ENCODE results near the gene KRTAP4-6. TPM values are rescaled to one million over a fixed set of nuclear protein-coding genes. Genes with fewer than 3 reads are reported as not detected.

KRTAP4-6 gene
- not detected in 5 replicates for total RNA-seq (2022; extraction: Qiagen RNA extraction; ENCODE audit: low read depth)

DNA sequence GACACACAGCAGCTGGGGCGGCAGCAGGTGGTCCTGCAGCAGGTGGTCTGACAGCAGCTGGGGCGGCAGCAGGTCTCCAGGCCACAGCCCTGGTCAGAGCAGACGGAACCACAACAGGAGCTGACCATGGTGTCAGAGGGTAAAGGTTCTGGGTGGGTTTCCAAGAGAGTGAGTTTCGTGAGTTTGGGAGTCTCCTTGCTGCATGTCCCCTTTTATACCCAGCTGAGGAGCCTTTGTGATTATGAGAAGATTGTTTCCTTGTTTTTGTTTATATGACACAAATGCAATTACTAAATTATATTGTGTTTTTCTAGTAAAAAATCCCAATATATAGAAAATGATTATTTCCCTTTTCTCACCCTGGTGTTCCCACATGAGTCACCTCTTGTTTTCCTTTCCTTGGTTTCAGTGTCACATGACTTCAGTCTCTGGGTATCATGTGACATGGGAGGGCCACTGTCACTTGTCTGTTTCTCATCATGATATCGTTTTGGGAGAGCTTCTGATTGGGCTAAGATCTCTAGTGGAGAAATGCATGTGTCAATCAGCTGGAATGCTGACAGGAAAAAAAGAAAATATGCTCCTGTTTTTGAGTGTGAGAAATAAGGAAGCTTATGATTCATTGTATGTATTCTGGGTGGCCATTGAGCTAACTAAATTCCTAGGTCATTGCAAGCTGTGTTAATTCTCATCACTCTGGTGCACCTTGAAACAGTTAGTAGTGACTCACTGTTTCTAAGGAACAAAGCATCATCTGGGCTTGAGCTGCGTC lies at the start of gene KRTAP4-6:
Gene KRTAP4-6 (minus strand): TSS at position 185 of the 772 bp plus-strand sequence. CDS start 57 bp downstream, at position 128.

DNA sequence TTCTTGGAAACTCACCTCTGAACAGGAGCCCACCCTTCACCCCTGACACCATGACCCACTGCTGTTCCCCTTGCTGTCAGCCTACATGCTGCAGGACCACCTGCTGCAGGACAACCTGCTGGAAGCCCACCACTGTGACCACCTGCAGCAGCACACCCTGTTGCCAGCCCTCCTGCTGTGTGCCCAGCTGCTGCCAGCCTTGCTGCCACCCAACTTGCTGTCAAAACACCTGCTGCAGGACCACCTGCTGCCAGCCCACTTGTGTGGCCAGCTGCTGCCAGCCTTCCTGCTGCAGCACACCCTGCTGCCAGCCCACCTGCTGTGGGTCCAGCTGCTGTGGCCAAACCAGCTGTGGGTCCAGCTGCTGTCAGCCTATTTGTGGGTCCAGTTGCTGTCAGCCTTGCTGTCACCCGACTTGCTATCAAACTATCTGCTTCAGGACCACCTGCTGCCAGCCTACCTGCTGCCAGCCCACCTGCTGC lies 49.5 kb upstream of the KRTAP4-6 start, which contains the start of gene KRTAP9-1:
Gene KRTAP9-1 (plus strand): TSS at position 51 of the 482 bp plus-strand sequence. CDS start 0 bp downstream, at position 51.

DNA sequence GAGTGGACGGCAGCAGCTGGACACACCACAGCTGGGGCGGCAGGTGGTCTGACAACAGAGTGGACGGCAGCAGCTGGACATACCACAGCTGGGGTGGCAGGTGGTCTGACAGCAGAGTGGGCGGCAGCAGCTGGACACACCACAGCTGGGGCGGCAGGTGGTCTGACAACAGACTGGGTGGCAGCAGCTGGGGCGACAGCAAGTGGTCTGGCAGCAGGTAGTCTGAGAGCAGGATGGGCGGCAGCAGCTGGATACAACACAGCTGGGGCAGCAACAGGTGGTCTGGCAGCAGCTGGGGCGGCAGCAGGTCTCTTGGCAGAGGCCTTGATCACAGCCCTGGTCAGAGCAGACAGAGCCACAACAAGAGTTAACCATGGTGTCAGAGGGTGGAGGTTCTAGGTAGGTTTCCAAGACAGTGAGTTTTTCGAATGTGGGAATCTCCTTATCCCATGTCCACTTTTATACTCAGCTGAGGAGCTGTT lies 44.2 kb upstream of the KRTAP4-6 start, which contains the start of gene KRTAP4-1:
Gene KRTAP4-1 (minus strand): TSS at position 432 of the 482 bp plus-strand sequence. CDS start 57 bp downstream, at position 375.

DNA sequence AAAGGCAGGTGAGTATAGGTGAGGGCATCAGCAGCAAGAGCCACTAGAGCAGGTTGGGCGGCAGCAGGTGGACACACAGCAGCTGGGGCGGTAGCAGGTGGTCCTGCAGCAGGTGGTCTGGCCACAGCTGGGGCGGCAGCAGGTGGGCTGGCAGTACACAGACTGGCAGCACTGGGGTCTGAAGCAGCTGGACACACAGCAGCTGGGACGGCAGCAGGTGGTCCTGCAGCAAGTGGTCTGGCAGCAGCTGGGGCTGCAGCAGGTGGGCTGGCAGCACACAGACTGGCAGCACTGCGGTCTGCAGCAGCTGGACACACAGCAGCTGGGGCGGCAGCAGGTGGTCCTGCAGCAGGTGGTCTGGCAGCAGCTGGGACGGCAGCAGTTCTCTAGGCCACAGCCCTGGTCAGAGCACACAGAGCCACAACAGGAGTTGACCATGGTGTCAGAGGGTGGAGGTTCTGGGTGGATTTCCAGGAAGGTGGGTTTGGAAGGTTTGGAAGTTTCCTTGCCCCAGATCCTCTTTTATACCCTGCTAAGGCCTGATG lies 37.5 kb upstream of the KRTAP4-6 start, which contains the start of gene KRTAP4-2:
Gene KRTAP4-2 (minus strand): TSS at position 495 of the 545 bp plus-strand sequence. CDS start 57 bp downstream, at position 438.

DNA sequence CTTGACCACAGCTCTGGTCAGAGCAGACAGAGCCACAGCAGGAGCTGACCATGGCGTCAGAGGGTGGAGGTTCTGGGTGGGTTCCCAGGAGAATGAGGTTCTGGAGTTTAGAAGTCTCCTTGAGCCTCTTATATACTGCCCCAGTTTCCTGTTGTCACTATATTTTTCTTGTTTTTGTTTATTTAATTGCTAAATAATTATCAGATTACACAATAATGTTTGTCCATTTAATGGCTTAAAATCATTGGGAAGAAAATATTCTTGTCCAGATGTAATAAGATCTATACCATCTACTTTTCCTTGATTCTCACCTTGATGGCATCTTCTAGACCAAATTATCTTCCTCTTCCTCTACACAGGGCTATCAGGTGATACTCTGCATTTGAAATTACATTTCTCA lies 27.8 kb upstream of the KRTAP4-6 start, which contains the start of gene KRTAP4-3:
Gene KRTAP4-3 (minus strand): TSS at position 101 of the 400 bp plus-strand sequence. CDS start 49 bp downstream, at position 52.

DNA sequence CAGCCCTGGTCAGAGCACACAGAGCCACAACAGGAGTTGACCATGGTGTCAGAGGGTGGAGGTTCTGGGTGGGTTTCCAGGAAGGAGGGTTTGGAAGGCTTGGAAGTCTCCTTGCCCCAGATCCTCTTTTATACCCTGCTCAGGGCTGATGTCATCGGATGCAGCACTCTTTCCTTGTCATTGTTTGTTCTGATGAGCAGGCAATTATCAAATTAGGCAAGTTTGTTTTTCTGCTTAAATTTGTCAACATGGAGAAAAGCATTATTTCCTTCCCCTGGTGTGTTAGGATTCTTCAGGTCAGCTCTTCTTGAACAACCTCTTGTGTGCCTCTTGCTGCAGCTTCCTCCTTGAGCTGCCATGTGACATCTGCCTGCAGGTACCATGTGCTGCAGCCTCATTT lies 20.3 kb upstream of the KRTAP4-6 start, which contains the start of gene KRTAP4-4:
Gene KRTAP4-4 (minus strand): TSS at position 101 of the 400 bp plus-strand sequence. CDS start 57 bp downstream, at position 44.

DNA sequence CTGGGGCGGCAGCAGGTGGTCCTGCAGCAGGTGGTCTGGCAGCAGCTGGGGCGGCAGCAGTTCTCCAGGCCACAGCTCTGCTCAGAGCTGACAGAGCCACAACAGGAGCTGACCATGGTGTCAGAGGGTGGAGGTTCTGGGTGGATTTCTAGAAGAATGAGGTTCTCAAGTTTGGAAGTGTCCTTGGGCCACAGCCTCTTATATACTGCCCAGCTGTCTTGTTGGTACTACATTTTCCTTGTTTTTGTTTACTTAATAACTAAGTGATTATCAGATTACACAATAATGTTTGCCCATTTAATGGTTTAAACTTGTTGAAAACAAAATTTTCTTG lies 9.3 kb upstream of the KRTAP4-6 start, which contains the start of gene KRTAP4-5:
Gene KRTAP4-5 (minus strand): TSS at position 174 of the 334 bp plus-strand sequence. CDS start 58 bp downstream, at position 116.

DNA sequence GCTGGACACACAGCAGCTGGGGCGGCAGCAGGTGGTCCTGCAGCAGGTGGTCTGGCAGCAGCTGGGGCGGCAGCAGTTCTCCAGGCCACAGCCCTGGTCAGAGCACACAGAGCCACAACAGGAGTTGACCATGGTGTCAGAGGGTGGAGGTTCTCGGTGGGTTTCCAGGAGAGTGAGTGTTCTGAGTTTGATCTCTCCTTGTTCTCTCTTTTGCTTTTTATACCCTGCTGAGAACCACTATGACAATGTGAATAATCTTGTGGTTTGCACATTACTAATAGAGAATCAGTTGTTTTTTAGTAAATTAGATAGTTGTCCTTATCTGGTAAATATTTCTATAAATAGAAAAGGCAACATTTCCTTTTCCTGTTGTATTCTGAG lies 16.4 kb downstream of the KRTAP4-6 start, which contains the start of gene KRTAP4-12:
Gene KRTAP4-12 (minus strand): TSS at position 192 of the 381 bp plus-strand sequence. CDS start 60 bp downstream, at position 132.

DNA sequence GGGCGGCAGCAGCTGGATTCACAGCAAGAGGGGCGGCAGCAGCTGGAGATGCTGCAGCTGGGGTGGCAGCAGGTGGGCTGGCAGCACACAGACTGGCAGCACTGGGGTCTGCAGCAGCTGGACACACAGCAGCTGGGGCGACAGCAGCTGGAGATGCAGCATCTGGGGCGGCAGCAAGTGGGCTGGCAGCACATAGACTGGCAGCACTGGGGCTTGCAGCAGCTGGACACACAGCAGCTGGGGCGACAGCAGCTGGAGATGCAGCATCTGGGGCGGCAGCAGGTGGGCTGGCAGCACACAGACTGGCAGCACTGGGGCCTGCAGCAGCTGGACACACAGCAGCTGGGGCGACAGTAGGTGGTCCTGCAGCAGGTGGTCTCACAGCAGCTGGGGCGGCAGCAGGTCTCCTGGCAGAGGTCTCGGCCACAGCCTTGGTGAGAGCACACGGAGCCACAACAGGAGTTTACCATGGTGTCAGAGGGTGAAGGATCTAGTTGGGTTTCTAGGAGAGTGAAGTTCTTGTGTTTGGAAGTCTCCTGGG lies 22.4 kb downstream of the KRTAP4-6 start, which contains the start of gene KRTAP4-11:
Gene KRTAP4-11 (minus strand): TSS at position 528 of the 541 bp plus-strand sequence. CDS start 58 bp downstream, at position 470.

DNA sequence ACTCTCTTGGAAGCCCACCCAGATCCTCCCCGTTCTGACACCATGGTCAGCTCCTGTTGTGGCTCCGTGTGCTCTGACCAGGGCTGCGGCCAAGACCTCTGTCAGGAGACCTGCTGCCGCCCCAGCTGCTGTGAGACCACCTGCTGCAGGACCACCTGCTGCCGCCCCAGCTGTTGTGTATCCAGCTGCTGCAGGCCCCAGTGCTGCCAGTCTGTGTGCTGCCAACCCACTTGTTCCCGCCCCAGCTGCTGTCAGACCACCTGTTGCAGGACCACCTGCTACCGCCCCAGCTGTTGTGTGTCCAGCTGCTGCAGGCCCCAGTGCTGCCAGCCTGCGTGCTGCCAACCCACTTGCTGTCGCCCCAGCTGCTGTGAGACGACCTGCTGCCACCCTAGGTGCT lies 35.0 kb downstream of the KRTAP4-6 start, which contains the start of gene KRTAP4-9:
Gene KRTAP4-9 (plus strand): TSS at position 43 of the 400 bp plus-strand sequence. CDS start 0 bp downstream, at position 43.

DNA sequence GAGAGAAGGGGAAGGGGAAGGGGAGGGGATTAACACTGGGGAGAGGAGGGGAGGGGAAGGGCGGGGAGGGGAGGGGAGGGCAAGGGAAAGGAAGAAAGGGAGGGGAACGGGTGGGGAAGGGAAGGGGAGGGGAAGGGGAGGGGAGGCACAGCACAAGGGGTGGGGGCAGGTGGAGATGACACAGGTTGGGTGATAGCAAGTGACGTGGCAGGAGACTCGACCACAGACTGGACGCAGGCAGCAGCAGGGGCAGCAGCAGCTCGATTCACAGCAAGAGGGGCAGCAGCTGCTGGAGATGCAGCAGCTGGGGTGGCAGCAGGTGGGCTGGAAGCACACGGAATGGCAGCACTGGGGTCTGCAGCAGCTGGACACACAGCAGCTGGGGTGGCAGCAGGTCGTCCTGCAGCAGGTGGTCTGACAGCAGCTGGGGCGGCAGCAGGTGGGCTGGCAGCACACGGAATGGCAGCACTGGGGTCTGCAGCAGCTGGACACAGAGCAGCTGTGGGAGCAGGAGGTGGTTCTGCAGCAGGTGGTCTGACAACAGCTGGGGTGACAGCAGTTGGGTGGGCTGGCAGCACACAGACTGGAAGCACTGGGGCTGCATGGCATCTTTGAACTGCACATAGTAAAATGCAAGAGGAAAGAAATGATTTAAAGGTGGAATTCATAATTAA lies 38.6 kb downstream of the KRTAP4-6 start, which contains the start of gene KRTAP4-16:
Gene KRTAP4-16 (minus strand): TSS at position 624 of the 674 bp plus-strand sequence. CDS start 0 bp downstream, at position 624.

DNA sequence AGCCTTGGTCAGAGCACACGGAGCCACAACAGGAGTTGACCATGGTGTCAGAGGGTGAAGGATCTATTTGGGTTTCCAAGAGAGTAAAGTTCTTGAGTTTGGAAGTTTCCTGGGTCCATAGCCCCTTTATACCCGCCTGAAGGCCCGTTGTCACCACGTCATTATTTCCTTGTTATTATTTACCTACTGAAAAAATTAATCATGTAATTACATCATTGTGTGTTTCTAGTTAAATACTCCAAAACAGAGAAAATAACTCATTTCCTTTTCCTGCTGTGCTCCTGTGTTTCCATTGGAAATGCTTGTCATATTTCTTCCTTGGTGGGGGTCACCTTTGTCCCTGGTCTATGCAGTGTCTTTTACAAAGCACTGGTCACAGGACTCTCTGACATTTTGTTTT lies 42.3 kb downstream of the KRTAP4-6 start, which contains the start of gene KRTAP4-8:
Gene KRTAP4-8 (minus strand): TSS at position 101 of the 400 bp plus-strand sequence. CDS start 58 bp downstream, at position 43.

Other genes with a start within 250 kb of the KRTAP4-6 start
- gene KRT23, start 202.9 kb downstream of the KRTAP4-6 start, total RNA-seq (2022; extraction: Qiagen RNA extraction; ENCODE audit: low read depth): 0.09 to 0.18 TPM (median 0.10 TPM) in 3 of 5 replicates, not detected in the others
- not detected in 5 replicates for gene KRT39, start 173.6 kb downstream of the KRTAP4-6 start, total RNA-seq (2022; extraction: Qiagen RNA extraction; ENCODE audit: low read depth)
- not detected in 5 replicates for gene KRT40, start 156.2 kb downstream of the KRTAP4-6 start, total RNA-seq (2022; extraction: Qiagen RNA extraction; ENCODE audit: low read depth)
- gene KRTAP3-3, start 146.4 kb downstream of the KRTAP4-6 start, total RNA-seq (2022; extraction: Qiagen RNA extraction; ENCODE audit: low read depth): not detected in 5 replicates
- gene KRTAP3-2, start 140.6 kb downstream of the KRTAP4-6 start, total RNA-seq (2022; extraction: Qiagen RNA extraction; ENCODE audit: low read depth): 0.26 to 0.35 TPM (median 0.34 TPM) in 3 of 5 replicates, not detected in the others
- gene KRTAP3-1, start 131.4 kb downstream of the KRTAP4-6 start, total RNA-seq (2022; extraction: Qiagen RNA extraction; ENCODE audit: low read depth): not detected in 5 replicates
- 0.08 TPM in 1 of 5 replicates, not detected in the others for gene KRTAP1-5, start 113.3 kb downstream of the KRTAP4-6 start, total RNA-seq (2022; extraction: Qiagen RNA extraction; ENCODE audit: low read depth)
- not detected in 5 replicates for gene KRTAP1-4, start 110.3 kb downstream of the KRTAP4-6 start, total RNA-seq (2022; extraction: Qiagen RNA extraction; ENCODE audit: low read depth)
- gene KRTAP1-3, start 105.7 kb downstream of the KRTAP4-6 start, total RNA-seq (2022; extraction: Qiagen RNA extraction; ENCODE audit: low read depth): not detected in 5 replicates
- gene KRTAP1-1, start 99.1 kb downstream of the KRTAP4-6 start, total RNA-seq (2022; extraction: Qiagen RNA extraction; ENCODE audit: low read depth): not detected in 5 replicates
- gene KRTAP2-1, start 93.2 kb downstream of the KRTAP4-6 start, total RNA-seq (2022; extraction: Qiagen RNA extraction; ENCODE audit: low read depth): not detected in 5 replicates
- gene KRTAP2-2, start 85.3 kb downstream of the KRTAP4-6 start, total RNA-seq (2022; extraction: Qiagen RNA extraction; ENCODE audit: low read depth): not detected in 5 replicates
- 0.12 to 0.13 TPM in 2 of 5 replicates, not detected in the others for gene KRTAP2-3, start 80.4 kb downstream of the KRTAP4-6 start, total RNA-seq (2022; extraction: Qiagen RNA extraction; ENCODE audit: low read depth)
- not detected in 5 replicates for gene KRTAP2-4, start 74.7 kb downstream of the KRTAP4-6 start, total RNA-seq (2022; extraction: Qiagen RNA extraction; ENCODE audit: low read depth)
- not detected in 5 replicates for gene KRTAP4-7, start 56.4 kb downstream of the KRTAP4-6 start, total RNA-seq (2022; extraction: Qiagen RNA extraction; ENCODE audit: low read depth)
- gene KRTAP4-8, start 42.4 kb downstream of the KRTAP4-6 start, total RNA-seq (2022; extraction: Qiagen RNA extraction; ENCODE audit: low read depth): not detected in 5 replicates
- not detected in 5 replicates for gene KRTAP4-16, start 38.3 kb downstream of the KRTAP4-6 start, total RNA-seq (2022; extraction: Qiagen RNA extraction; ENCODE audit: low read depth)
- 0.20 TPM in 1 of 5 replicates, not detected in the others for gene KRTAP4-9, start 35.2 kb downstream of the KRTAP4-6 start, total RNA-seq (2022; extraction: Qiagen RNA extraction; ENCODE audit: low read depth)
- gene KRTAP4-11, start 22.2 kb downstream of the KRTAP4-6 start, total RNA-seq (2022; extraction: Qiagen RNA extraction; ENCODE audit: low read depth): not detected in 5 replicates
- gene KRTAP4-12, start 16.4 kb downstream of the KRTAP4-6 start, total RNA-seq (2022; extraction: Qiagen RNA extraction; ENCODE audit: low read depth): not detected in 5 replicates
- not detected in 5 replicates for gene KRTAP4-5, start 9.3 kb upstream of the KRTAP4-6 start, total RNA-seq (2022; extraction: Qiagen RNA extraction; ENCODE audit: low read depth)
- gene KRTAP4-4, start 20.2 kb upstream of the KRTAP4-6 start, total RNA-seq (2022; extraction: Qiagen RNA extraction; ENCODE audit: low read depth): not detected in 5 replicates
- gene KRTAP4-3, start 27.7 kb upstream of the KRTAP4-6 start, total RNA-seq (2022; extraction: Qiagen RNA extraction; ENCODE audit: low read depth): not detected in 5 replicates
- not detected in 5 replicates for gene KRTAP4-2, start 37.7 kb upstream of the KRTAP4-6 start, total RNA-seq (2022; extraction: Qiagen RNA extraction; ENCODE audit: low read depth)
- 0.15 to 0.30 TPM (median 0.20 TPM) in 4 of 5 replicates, not detected in the other for gene KRTAP4-1, start 44.4 kb upstream of the KRTAP4-6 start, total RNA-seq (2022; extraction: Qiagen RNA extraction; ENCODE audit: low read depth)
- gene KRTAP9-1, start 49.3 kb upstream of the KRTAP4-6 start, total RNA-seq (2022; extraction: Qiagen RNA extraction; ENCODE audit: low read depth): not detected in 5 replicates
- gene KRTAP9-2, start 86.1 kb upstream of the KRTAP4-6 start, total RNA-seq (2022; extraction: Qiagen RNA extraction; ENCODE audit: low read depth): not detected in 5 replicates
- gene KRTAP9-3, start 91.9 kb upstream of the KRTAP4-6 start, total RNA-seq (2022; extraction: Qiagen RNA extraction; ENCODE audit: low read depth): not detected in 5 replicates
- gene KRTAP9-8, start 97.5 kb upstream of the KRTAP4-6 start, total RNA-seq (2022; extraction: Qiagen RNA extraction; ENCODE audit: low read depth): not detected in 5 replicates
- gene KRTAP9-4, start 109.1 kb upstream of the KRTAP4-6 start, total RNA-seq (2022; extraction: Qiagen RNA extraction; ENCODE audit: low read depth): not detected in 5 replicates
- not detected in 5 replicates for gene KRTAP9-9, start 114.8 kb upstream of the KRTAP4-6 start, total RNA-seq (2022; extraction: Qiagen RNA extraction; ENCODE audit: low read depth)
- gene KRTAP9-6, start 124.8 kb upstream of the KRTAP4-6 start, total RNA-seq (2022; extraction: Qiagen RNA extraction; ENCODE audit: low read depth): not detected in 5 replicates
- not detected in 5 replicates for gene KRTAP9-7, start 135.2 kb upstream of the KRTAP4-6 start, total RNA-seq (2022; extraction: Qiagen RNA extraction; ENCODE audit: low read depth)
- not detected in 5 replicates for gene KRTAP29-1, start 162.3 kb upstream of the KRTAP4-6 start, total RNA-seq (2022; extraction: Qiagen RNA extraction; ENCODE audit: low read depth)
- not detected in 5 replicates for gene KRTAP16-1, start 168.8 kb upstream of the KRTAP4-6 start, total RNA-seq (2022; extraction: Qiagen RNA extraction; ENCODE audit: low read depth)
- gene KRTAP17-1, start 175.2 kb upstream of the KRTAP4-6 start, total RNA-seq (2022; extraction: Qiagen RNA extraction; ENCODE audit: low read depth): not detected in 5 replicates
- gene KRT33A, start 210.3 kb upstream of the KRTAP4-6 start, total RNA-seq (2022; extraction: Qiagen RNA extraction; ENCODE audit: low read depth): not detected in 5 replicates
- gene KRT33B, start 229.3 kb upstream of the KRTAP4-6 start, total RNA-seq (2022; extraction: Qiagen RNA extraction; ENCODE audit: low read depth): 0.07 to 0.28 TPM (median 0.15 TPM) in 3 of 5 replicates, not detected in the others
- 0.29 to 0.53 TPM (median 0.49 TPM) in 5 replicates for gene KRT34, start 241.8 kb upstream of the KRTAP4-6 start, total RNA-seq (2022; extraction: Qiagen RNA extraction; ENCODE audit: low read depth)